NK-92 (cell line): ENCODE data around the gene CCN5.
"Not testable (repeated sequence)": the region's sequence is repeated elsewhere in the genome, so short reads cannot be mapped to it uniquely, and the experiment has no call there.

Experiments
- DNase-seq: peaks from one replicate; lab custom pipeline; 2025; ENCODE audit not compliant: unreplicated experiment; lab: John Stamatoyannopoulos, UW

The CCN5 gene, protein sequence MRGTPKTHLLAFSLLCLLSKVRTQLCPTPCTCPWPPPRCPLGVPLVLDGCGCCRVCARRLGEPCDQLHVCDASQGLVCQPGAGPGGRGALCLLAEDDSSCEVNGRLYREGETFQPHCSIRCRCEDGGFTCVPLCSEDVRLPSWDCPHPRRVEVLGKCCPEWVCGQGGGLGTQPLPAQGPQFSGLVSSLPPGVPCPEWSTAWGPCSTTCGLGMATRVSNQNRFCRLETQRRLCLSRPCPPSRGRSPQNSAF

DNA sequence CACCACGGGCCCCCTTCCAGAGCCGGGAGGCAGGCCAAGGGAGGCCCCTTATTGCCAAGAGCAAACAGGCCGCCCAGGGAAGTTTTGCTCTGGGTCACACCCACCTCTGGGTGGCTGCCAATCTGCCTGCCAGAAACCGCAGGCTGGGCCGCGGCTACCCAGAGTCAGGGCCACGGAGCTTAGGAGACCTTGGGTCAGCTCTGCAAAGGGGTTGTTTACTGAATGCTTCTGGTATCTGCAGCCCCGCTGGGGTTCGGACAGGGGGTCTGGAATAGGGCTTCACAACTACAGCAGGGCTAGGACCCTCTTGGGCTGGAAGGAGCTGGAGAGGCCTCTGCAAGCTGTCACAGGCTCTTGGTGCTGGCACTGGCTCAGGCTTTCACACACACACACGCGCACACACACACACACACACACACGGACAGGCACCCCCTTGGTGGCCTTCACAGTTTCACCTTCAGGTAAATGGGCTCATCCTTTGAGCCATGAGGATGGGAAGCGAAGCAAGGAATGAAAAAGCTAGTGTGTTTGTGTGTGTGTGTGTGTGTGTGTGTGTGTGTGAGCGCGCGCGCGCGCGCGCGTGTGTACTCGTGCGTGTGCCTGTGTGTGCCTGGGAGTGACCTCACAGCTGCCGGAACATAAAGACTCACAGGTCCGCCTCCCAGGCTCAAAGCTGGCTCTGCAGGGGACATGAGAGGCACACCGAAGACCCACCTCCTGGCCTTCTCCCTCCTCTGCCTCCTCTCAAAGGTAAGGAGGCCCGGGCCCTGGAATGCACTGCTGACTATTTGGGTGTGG, at the start of gene CCN5:
TSS of gene CCN5 (plus strand) at position 669 of the 798 bp plus-strand sequence. CDS start at position 691, 22 bp downstream.
- no peak for DNase-seq

DNA sequence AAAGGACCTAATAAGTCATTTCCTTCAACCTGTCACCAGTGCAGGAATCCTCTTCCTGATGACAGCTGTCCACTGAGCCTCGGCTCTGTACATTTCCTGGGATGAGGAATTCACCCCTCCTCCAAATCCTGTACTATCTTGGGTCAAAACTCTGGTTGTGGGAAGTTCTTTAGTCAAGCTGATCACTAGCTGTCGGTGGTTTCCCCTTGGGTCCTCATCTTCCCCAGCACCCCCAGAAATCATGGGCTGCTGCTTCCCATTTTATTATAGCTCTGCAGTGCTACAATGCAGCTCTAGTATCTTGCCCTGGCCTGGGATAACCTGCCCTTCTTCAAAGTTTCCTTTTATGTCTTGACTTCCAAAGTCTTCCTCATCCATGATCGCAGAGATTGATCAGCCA, 49.1 kb upstream of the CCN5 start:
- DNase-seq, result no peak

DNA sequence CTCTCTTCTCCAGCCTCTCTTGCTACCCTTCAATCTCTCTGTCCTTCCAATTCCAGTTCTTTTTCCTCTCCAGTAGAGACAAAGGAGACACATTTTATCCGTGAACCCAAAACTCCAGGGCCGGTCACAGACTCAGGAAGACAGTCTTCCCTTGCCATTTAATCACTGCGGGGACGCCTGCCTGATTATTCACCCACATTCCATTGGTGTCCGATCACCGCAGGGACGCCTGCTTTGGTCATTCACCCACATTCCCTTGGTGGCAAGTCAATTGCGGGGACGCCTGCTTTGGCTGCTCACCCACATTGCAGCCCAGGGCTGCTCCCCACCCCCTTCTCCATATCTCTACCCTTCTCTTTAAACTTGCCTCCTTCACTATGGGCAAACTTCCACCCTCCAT, 44.3 kb upstream of the CCN5 start:
- not testable (repeated sequence) for DNase-seq

DNA sequence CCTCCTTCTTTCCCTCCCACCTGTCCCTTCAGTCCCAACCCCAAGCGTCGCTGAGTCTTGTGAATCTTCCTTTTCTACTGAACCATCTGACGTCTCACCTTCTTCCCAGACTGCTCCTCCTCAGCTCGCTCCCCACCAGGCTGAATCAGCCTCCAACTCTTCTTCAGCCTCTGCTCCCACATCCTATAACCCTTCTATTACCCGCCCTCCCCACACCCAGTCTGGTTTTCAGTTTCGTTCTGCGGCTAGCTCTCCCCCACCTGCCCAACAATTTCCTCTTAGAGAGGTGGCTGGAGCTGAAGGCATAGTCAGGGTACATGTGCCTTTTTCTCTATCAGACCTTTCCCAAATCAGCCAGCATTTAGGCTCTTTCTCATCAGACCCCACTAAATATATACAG, 43.6 kb upstream of the CCN5 start:
- DNase-seq, result not testable (repeated sequence)

DNA sequence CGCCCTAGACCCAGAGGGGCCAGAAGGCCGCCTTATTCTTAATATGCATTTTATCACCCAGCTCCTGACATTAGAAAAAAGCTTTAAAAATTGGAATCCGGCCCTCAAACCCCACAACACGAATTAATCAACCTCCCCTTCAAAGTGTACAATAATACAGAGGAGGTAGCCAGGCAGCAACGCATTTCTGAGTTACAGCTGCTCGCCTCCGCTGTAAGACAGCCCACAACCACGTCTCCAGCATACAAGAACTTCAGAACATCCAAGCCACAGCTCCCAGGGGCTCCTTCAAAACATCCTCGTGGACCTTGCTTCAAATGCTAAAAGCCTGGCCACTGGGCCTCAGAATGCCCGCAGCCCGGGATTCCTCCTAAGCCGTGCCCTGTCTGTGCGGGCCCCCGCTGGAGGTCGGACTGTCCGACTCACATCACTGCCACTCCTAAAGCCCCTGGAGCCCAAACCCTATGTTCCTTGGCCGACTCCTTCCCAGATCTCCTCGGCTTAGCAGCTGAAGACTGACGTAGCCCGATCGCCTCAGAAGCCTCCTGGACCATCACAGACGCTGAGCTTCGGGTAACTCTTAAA, 42.8 kb upstream of the CCN5 start:
- DNase-seq, result not testable (repeated sequence)

DNA sequence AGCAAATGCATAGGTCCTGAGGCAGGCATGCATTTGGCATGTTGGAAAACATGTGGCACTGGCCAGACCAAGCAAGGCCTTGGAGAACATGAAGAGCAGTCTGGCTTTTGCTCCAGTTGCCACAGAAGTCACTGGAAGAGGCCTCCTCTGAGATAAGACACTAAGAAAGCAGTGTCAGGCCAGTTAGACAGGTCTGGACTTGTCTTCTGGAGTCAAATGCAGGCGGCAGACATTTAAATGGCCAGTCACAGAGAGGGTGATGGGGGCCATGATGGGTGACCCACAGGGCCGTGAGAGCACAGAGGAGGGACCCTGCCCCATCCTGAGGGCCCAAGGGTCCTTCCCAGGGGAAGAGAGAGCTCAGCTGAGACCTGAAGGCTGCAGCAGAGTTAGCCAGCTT, 36.9 kb upstream of the CCN5 start:
- no peak for DNase-seq

DNA sequence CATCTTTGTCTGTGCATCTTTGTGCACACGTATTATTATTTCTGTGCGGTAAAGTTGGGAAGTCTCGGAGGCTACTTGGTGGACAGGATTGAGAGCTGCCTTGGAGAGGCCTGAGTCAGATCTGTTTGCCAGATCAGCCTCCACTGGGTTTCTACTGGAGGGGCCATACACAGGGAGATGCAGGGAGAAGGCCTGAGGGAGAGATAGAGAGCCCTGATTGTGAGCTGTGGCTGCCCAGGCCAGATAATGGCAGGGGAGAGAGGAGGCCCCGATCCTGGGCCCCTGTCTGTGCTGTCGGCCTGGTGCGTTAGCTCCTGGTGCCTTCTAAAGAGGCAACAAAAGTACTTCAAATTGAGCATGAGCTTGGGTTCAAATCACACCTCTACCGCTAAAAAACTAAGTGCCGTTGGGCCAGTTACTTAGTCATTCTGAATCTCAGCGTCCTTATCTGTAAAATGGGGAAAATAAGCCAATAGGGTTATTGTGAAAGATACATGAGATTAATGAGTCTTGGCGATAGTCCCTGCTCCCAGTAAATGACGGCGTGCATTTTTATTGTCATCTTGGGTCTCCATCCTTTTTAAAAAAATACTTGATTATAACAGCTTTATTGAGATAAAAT, 36.1 kb upstream of the CCN5 start:
- no peak for DNase-seq

DNA sequence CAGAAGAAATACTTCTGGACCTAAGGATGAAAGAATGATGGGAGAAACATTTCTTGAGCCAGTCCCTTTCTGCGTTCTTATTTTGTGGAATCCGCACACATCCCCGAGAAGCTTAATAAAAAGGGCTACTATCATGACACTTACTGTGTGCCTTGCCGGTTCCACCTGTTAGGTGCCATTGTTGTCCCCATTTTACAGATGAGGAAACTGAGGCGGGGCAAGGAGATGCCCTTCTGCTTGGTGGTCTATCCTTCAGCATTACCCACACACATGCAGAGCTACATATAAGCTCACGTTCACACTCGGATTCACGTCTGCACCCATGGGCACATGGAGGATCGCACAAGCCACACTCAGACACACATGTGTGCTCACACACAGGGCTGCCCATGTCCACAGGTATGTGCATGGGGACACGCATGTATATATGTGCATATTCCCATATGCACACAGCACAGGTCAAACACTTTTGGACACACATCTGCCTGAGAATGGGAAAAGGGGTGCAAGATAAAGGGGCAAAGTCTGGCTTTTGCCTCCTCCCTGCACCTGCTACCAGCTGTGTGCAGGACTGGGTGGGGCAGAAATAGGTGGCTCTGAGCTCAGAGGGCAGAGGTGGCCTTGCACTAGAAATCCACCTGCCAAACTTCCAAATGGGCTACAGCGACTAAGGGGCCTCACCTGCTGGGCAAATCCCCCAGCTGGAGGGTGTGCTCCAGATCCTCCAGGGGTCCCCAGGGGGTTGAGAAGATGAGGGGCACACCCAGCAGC, 33.2 kb upstream of the CCN5 start:
- no peak for DNase-seq

DNA sequence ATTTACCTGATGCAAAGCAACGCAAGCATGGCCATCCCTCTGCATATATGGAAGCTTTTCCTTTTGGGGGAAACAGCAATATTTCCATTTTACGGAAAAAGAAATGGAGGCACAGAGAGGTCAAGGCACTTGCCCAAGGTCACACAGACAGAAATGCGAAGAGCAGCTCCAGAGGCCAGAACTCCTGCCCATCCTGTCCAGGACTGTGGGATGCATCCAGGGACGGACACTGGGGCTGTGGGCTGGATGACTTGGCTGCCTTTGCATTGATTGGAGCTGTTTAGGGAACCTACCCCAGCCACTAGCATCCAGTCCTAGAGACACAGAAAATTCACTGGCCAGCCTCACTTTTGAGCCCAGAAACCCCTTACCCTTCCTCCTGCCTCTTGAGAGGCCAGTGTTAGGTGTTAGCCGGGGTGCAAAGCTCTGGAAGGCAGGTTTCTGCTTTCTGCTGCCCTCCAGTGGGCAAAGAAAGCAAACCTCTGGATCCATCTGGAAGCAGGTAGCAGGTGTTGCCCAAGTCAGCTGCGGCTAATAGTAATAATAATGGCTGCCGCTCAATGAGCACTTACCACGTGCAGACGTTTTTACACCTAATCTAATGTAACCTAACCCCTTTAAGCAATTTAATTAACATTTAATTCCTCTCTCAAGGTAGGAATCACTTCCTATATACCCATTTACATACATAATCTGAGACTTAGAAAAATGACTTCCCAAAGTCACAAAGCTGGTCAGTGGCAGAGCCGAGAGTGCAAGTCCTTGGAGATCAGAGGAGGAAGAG, 31.7 kb upstream of the CCN5 start:
- DNase-seq, result no peak

DNA sequence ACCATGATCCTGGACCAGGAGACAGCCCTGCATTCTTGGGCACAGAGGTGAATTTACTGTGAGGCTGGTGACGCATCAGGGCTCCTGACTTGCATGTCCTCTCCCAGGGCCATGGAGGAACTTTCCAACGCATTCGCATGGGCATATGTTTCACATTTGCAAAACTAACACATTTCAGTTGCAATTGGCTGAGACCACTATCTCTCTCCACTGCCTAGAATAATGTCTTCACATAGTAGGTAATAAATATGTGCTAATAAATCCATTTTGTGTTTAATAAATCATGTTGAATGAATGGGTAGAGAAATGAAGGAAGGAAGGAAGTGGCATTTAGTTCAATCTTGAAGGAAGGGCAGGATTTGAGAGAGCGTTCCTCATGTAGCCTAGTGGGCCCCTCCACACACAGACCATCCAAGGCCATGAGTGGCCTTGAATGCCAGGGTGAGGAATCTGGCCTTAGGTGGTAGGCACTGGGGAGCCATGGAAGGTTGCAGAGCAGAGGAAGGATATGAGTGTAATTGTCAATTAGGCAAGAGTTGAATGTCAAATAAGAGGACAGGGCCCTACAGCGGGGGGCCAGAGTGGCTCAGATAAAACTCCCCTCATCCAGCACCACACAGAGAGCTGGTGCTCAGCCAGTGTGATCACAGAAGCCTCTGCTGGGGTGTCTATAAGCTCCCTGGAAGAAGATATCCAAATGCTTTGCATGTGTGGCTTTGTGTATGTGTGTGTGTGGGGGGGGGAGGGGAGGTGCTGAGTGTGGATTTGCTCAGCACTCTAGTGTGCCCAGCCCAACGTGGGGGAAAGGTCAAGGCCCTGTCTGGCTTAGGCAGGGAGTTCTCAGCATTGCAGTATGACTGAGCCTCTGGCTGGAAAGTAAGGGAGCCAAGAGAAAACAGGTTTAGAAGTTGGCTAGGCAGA, 30.9 kb upstream of the CCN5 start:
- DNase-seq, result no peak

DNA sequence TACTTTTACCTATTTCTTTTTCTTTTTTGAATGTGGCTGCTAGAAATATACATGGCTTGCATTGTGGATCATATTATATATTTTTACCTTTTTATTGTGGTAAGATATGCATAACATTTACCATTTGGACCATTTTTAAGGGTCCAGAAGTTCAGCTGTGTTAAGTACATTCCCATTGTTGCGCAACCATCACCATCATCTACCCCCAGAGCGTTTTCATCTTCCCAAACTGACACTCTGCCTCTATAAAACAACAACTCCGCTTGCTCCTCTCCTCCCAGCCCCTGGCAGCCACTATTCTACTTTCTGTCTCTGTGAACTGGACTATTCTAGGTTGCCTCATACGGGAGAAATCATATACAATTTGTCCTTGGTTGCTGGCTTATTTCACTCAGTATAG, 28.2 kb upstream of the CCN5 start:
- DNase-seq, result no peak

DNA sequence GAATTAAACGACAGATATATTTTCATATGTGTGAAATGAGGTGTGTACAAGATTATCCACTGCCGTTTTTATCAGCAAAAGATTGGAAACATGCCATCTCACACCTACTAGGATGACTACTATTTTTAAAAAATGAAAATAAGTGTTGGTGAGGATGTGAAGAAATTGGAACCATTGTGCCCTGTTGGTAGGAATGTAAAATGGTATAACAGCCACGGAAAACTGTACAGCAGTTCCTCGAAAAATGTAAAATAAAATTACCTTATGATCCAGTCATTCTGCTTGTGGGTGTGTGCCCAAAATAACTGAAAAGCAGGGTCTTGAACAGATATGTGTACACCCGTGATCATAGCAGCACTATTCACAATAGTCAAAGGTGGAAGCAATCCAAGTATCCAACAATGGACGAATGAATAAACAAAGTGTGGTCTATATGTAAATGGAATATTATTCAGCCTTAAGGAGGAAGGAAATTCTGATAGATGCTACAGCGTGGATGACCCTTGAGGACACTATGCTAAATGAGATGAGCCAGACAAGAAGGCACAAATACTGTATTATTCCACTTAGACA, 27.0 kb upstream of the CCN5 start:
- DNase-seq, result no peak

DNA sequence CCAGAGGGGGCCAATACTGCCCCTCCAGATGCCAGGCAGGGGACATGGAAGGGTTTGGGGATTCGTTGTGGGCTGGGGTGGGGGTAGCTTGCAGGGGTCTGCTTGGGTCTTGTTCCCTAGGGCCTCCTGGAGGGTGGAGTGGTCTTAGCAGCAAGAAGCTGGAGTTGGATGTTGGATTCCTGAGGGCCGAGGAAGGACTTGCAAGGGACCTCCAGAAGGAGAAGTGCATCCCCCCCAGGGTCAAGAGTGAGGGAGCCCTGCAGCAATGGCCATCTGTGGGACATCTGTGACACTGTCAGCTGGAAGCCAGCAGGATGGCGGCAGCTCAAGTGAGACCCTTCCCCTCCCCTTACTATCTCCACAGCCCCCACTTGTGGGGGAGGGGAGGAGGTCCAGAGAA, 25.4 kb upstream of the CCN5 start:
- DNase-seq, result no peak

DNA sequence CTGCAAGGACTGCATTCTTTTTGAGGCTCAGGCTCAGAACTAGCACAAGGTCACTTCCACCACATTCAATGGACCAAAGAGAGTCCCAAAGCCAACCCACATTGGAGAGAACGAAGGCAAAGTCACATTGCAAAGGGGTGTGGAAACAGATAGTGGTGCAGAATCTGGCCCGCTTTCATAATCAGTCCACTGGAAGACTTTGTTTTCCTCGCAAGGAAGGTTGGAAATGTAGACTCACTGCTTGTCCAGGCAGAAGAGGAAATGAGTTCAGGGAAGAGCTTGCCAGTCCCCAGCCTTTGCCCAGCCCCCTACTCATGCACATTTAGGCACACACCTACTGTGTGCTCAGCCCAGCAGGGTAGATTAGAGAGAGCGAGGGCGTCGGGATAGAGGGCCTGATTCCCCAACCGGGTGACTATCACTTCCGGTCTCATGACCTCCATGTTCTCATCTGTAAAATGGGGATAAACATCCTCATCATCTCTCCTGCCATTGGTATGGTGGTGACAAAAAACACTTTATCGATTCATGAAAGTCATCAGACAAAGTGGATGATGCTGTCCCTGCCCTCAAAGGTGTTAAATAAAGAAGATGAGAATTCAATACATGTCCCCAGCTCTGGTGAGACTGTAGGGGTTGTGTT, 24.3 kb upstream of the CCN5 start:
- DNase-seq, result no peak

DNA sequence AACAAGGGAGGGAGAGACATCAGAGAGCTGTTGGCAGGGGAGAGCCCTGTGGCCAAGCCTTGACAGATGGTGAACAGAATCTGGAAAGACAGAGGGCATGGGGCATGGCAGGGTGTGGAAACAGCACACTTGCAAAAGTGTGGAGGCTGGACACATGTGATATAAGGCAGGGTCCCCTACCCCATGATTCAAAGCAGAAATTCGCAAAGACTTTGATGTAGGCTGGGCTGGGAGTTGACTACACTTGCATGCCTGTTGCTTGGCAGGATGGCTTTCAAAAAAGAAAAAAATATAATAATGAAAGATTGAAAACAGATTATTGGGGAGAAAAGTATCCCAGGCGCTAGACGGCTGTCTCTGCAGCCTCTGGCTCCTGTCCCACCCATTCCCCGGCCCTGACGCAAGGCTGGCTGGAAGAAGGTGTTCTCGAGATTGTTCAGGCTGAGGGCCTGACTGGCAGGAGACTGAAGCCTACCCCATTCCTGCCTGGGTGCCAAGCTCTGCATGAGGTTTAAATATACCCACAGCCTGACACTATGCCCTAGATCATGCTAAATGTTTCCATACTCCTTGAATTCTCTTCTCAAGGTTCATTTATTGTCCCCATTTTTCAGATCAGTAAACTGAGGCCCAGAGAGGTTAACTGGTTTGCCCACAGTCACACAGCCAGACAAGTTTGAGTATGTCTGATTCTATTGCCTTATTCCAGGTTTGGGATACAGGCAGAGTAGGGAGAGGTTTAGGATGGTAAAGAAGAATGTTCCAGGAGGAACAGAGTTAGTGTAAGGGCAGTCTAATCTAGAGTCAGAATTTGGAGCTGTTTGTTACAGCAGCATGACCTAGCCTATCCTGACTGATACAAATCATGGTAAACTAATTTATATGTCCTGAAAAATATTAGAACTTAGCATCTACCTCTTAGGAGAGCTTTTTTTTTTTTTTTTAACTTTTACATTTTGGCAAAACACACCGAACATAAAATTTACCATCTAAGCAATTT, 23.4 kb upstream of the CCN5 start:
- DNase-seq, result no peak

DNA sequence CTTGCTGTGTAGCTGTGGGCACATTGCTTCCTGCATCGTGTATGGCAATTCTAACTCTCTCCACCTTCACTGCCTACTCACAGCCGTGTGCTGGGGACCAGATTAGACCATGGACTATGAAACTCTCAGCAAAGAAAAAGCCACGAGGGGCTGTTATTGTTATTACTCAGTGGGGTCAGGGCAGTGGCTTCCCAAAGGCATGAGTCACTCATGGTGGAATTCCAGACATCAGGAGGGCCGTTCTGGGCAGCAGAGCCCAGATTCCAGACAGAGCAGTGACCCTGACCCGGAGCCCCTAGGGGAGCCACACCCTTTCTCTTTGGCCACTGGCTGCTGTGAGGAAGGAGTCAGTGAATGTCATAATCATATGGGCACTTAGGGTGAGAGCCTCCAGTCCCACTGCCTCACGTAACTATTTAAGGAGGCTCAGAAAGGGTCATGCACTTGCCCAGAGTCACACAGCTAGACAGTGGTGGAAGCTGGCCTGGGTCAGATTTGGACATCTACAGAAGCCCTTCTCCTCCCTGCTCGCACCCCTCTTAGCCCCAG, 22.2 kb upstream of the CCN5 start:
- no peak for DNase-seq

DNA sequence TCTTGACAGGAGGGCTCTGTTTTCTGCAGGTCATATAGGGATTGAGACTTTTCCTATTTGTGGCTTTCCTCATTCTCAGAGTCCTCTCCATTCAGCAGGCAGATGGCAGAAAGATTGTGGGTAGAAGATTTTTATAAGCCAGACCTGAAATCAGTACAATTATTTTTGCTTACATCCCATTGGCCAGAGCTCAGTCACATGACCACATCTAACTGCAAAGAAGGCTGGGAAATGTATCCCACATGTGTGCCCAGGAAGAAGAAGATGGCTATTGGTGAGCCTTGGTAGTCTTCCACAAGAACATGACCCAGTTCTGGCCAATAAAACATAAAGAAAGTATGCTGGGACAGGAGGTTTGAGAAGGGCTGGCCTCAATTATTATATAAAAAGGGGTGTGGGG, 21.5 kb upstream of the CCN5 start:
- DNase-seq, result no peak
